Measurements from ENCODE around the gene TLE1. TPM values are rescaled to one million over a fixed set of nuclear protein-coding genes. Genes with fewer than 3 reads are reported as not detected.

TLE1 gene
- total RNA-seq, 1 donor from 2014 or later, result 17.9 TPM

DNA sequence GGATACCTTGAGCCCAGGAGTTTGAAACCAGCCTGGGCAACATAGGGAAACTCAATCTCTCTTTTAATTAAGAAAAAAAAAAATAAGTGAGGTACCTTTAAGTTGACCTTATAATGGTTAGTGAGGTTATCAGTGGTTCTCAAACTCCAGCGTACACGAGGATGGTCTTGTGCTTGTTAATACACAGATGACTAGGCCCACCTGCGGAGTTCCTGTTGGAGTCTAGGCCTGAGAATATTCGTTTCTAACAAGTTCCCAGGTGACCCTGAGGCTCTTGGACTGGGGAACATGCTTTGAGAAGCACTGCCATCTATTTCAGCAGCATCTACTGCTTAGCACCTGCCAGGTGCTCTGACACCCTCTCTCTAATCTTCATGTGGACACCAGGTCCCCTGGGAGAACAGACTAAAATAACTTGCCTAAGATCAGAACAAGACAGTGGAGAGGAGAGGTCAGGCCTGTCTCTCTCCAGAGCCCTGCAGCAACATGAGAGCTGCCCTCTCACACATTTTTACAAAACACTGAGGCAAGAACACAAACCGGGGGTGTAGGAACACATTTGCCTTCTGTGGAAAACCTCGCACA, 24.6 kb downstream of the TLE1 start:
- Histone ChIP-seq H3K4me1 (peaks cover 19% of the 10 kb centered on the region), H3K9me3 (no peaks in the 10 kb centered on the region), H3K36me3 (no peaks in the 10 kb centered on the region), H3K27ac (no peak overlapping the region), H3K27me3 (ENCODE audit: low read depth) (no peaks in the 10 kb centered on the region), H3K4me3 (no peak overlapping the region)
- TF ChIP-seq, protein P1, sequence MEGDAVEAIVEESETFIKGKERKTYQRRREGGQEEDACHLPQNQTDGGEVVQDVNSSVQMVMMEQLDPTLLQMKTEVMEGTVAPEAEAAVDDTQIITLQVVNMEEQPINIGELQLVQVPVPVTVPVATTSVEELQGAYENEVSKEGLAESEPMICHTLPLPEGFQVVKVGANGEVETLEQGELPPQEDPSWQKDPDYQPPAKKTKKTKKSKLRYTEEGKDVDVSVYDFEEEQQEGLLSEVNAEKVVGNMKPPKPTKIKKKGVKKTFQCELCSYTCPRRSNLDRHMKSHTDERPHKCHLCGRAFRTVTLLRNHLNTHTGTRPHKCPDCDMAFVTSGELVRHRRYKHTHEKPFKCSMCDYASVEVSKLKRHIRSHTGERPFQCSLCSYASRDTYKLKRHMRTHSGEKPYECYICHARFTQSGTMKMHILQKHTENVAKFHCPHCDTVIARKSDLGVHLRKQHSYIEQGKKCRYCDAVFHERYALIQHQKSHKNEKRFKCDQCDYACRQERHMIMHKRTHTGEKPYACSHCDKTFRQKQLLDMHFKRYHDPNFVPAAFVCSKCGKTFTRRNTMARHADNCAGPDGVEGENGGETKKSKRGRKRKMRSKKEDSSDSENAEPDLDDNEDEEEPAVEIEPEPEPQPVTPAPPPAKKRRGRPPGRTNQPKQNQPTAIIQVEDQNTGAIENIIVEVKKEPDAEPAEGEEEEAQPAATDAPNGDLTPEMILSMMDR (IDR thresholded peaks at IDR 0.05), result no peak
- ATAC-seq, result no peak
- intact Hi-C loops (cut with DNase I), result no loop called here
- no peak for DNase-seq

DNA sequence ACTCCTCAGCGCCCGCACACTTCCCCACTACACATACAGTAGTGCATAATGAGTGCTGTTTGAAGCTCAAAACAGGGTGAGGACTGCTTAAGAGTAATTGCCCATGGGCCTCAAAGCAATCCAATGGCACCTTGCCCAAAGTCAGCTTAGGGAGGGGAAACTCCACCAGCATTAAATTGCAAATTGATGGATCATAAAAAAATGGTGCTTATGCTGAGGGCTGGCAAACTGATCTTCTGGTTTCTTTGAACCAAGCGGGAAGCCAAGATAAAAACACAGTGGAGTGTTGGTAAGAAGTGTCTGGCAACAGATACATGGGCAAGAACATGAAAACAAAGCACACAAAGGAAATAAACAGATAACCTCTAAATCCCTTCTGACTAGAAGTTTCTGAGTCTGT, 28.0 kb downstream of the TLE1 start:
- Histone ChIP-seq H3K4me3 (no peak overlapping the region), H3K27me3 (ENCODE audit: low read depth) (no peaks in the 10 kb centered on the region), H3K9me3 (no peaks in the 10 kb centered on the region), H3K27ac (no peak overlapping the region), H3K4me1 (peaks cover 19% of the 10 kb centered on the region), H3K36me3 (no peaks in the 10 kb centered on the region)
- TF ChIP-seq, protein P1 (IDR thresholded peaks at IDR 0.05), result no peak
- DNase-seq (no peak), ATAC-seq (no peak)
- intact Hi-C loops (cut with DNase I), result no loop called here

DNA sequence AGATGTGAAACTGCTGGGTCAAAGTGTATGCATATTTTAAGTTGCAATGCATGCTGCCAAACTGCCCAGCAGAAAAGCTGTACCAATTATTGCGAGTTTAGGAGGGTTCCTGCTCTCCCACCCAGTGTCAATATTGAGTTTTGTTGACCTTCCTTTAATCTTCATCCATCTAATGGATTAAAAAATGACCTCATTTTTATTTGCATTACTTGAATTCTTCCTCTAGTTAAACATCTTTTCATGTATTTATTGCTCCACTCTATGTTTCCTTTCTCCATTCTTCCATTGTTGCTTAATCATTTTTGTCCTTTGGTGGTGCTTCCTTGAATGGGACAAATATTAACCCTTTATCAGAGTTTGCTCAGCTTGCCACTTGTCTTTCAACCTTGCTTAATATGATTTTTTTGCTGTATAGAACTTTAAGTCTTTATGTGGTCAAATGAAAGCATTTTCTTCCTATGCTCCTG, 32.4 kb downstream of the TLE1 start:
- ATAC-seq (no peak), DNase-seq (no peak)
- Histone ChIP-seq H3K4me3 (no peak overlapping the region), H3K27ac (no peak overlapping the region), H3K27me3 (ENCODE audit: low read depth) (no peaks in the 10 kb centered on the region), H3K36me3 (no peaks in the 10 kb centered on the region), H3K4me1 (peaks cover 8% of the 10 kb centered on the region), H3K9me3 (no peaks in the 10 kb centered on the region)
- TF ChIP-seq, protein P1 (IDR thresholded peaks at IDR 0.05), result no peak
- intact Hi-C loops (cut with DNase I), result no loop called here

DNA sequence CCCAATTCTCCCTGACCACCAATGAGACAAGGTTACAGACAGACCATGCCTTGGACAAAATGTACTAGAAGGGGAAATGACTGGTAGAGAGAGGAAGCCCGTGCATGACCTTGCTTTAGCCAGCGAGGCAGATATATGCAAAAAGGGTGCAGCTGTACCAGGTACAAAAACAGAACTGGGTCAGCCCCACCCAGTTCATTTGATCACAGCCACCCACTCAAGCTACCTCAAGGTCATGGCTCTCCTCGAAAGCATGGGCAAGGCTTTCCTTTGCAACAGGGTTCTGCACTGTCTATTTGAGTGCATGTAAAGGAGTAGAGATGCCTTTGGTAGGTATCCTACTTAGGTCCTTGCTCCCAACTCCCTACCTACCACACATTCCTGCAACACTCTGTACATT, 33.3 kb downstream of the TLE1 start:
- Histone ChIP-seq H3K4me1 (peaks cover 8% of the 10 kb centered on the region), H3K27me3 (ENCODE audit: low read depth) (no peaks in the 10 kb centered on the region), H3K9me3 (no peaks in the 10 kb centered on the region), H3K36me3 (peaks cover 7% of the 10 kb centered on the region), H3K27ac (no peak overlapping the region), H3K4me3 (no peak overlapping the region)
- DNase-seq, result no peak
- intact Hi-C loops (cut with DNase I), result no loop called here
- TF ChIP-seq, protein P1 (IDR thresholded peaks at IDR 0.05), result no peak
- ATAC-seq, result peak; percentile 49 to 84

DNA sequence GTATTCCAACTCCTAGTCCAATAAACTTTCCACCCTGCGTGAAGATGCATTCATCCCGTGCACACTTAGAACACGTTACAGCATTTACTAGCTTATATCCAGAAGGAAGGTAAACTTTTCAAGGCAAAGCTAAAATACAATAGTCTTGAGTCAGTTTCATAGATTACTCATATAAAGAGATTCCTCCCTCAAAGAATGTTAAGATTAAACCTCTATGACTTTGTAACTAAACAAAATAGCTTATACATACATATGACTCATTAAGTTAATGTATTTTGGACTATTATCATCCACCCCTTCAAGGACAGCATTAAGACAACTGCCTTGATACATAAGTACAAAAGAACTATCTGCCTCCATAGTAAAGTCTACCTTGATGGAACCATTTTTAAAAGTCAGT, 36.1 kb downstream of the TLE1 start:
- TF ChIP-seq, protein P1 (IDR thresholded peaks at IDR 0.05), result no peak

More for the DNA sequence above, 36.1 kb downstream of the TLE1 start:
- intact Hi-C loops (cut with DNase I), result no loop called here
- Histone ChIP-seq H3K27me3 (ENCODE audit: low read depth) (no peaks in the 10 kb centered on the region), H3K4me3 (no peak overlapping the region), H3K36me3 (peaks cover 19% of the 10 kb centered on the region), H3K9me3 (no peaks in the 10 kb centered on the region), H3K27ac (no peak overlapping the region), H3K4me1 (peaks cover 8% of the 10 kb centered on the region)
- DNase-seq (no peak), ATAC-seq (no peak)
